Tibial artery (tissue), 4 donors: ENCODE measurements around the gene SLC33A1.

Experiments
- DNase-seq, 2 donors: peaks; one replicate each; pipeline ENCODE4 v3.0.0-alpha.2; 2019
- H3K27ac ChIP-seq, 2 donors: fragments of 200-600 bp; sonication (generic) in 1 of 2; 1 replicate in 1 of 2; 2 replicates in 1 of 2; pipeline ENCODE4 v1.5.1; 2018 to 2019; ENCODE audit warnings: mild to moderate bottlenecking in 1 of 2
- H3K27me3 ChIP-seq, 2 donors: fragments of 200-600 bp; sonication (generic) in 1 of 2; one replicate each; pipeline versions ENCODE4 v1.5.1 to v1.6.0; 2016 to 2019
- H3K36me3 ChIP-seq, 3 donors: fragments of 200-600 bp; sonication (generic) in 2 of 3; one replicate each; pipeline ENCODE4 v1.5.1; 2016 to 2019; ENCODE audit warnings: mild to moderate bottlenecking in 2 of 3
- H3K4me1 ChIP-seq, 4 donors: fragments of 200-600 bp; sonication (generic) in 2 of 4; 1 replicate in 3 of 4; 2 replicates in 1 of 4; pipeline ENCODE4 v1.5.1; 2016 to 2019
- H3K4me3 ChIP-seq, 2 donors: fragments of 200-600 bp; sonication (generic) in 1 of 2; 1 replicate in 1 of 2; 2 replicates in 1 of 2; pipeline ENCODE4 v1.5.1; 2018 to 2019; ENCODE audit warnings: mild to moderate bottlenecking in 2 of 2
- H3K9me3 ChIP-seq, 3 donors: fragments of 200-600 bp; sonication (generic) in 1 of 3; one replicate each; pipeline ENCODE4 v1.5.1; 2016 to 2019
- CTCF ChIP-seq, 2 experiments: fragments of 200-600 bp in 1 of 2; fragments of 450-650 bp in 1 of 2; IDR thresholded peaks; one replicate each; pipeline ENCODE4 v1.5.1; 2017 to 2019; ENCODE audit warnings: antibody characterized with exemption in 2 of 2, mild to moderate bottlenecking in 1 of 2, moderate library complexity in 1 of 2
- intact Hi-C: fragments of 100-400 bp; cut with DNase I; formaldehyde crosslinking; loops from one replicate; pipeline ENCODE4 v1.15.0; 2023; ENCODE audit warnings: low total_unique reads

The SLC33A1 gene

GRCh38 chr3:155854141-155854940, at the start of gene SLC33A1:
TSS of gene SLC33A1 (minus strand) at chr3:155854427. CDS start at chr3:155853997, 430 bp downstream.
- H3K27me3 ChIP-seq = no peaks in the 10 kb centered on the region
- peak in 1 of 2 experiments; percentile 5 for TF ChIP-seq CTCF (IDR thresholded peaks at IDR 0.05)
- peaks cover 0 to 46% (median 38%) of the 10 kb centered on the region in 4 donors for H3K4me1 ChIP-seq
- no peaks in the 10 kb centered on the region for H3K9me3 ChIP-seq
- no peaks in the 10 kb centered on the region for H3K36me3 ChIP-seq
- peak within 1 kb of the TSS; percentile 90 to 99 for H3K4me3 ChIP-seq
- peak within 1 kb of the TSS; percentile 93 to 95 for H3K27ac ChIP-seq
- intact Hi-C loops = no loop called here
- DNase-seq = peak; percentile 99 to 100

GRCh38 chr3:155895379-155895900, 41.2 kb upstream of the SLC33A1 start:
- DNase-seq = no peak
- no peak for TF ChIP-seq CTCF (IDR thresholded peaks at IDR 0.05)
- Histone ChIP-seq H3K4me3 (no peak overlapping the region), H3K9me3 (no peaks in the 10 kb centered on the region), H3K27me3 (no peaks in the 10 kb centered on the region), H3K27ac (no peak overlapping the region), H3K4me1 (peaks cover 0 to 9% (median 6%) of the 10 kb centered on the region in 4 donors), H3K36me3 (peaks cover 41 to 47% (median 44%) of the 10 kb centered on the region in 3 donors)
- intact Hi-C loops = no loop called here

GRCh38 chr3:155891321-155891720, 37.1 kb upstream of the SLC33A1 start:
- intact Hi-C loops = no loop called here
- no peaks in the 10 kb centered on the region for H3K27me3 ChIP-seq
- H3K4me1 ChIP-seq = peaks cover 0 to 23% (median 11%) of the 10 kb centered on the region in 4 donors
- H3K27ac ChIP-seq = no peak overlapping the region
- TF ChIP-seq CTCF (IDR thresholded peaks at IDR 0.05) = no peak
- no peak overlapping the region for H3K4me3 ChIP-seq
- H3K9me3 ChIP-seq = no peaks in the 10 kb centered on the region
- no peak for DNase-seq
- H3K36me3 ChIP-seq = peaks cover 18 to 21% (median 19%) of the 10 kb centered on the region in 3 donors

GRCh38 chr3:155890671-155891190, 36.5 kb upstream of the SLC33A1 start:
- Histone ChIP-seq H3K9me3 (no peaks in the 10 kb centered on the region), H3K36me3 (peaks cover 17 to 19% (median 18%) of the 10 kb centered on the region in 3 donors), H3K4me3 (no peak overlapping the region), H3K27ac (no peak overlapping the region), H3K4me1 (peaks cover 0 to 23% (median 11%) of the 10 kb centered on the region in 4 donors), H3K27me3 (no peaks in the 10 kb centered on the region)
- DNase-seq = no peak
- TF ChIP-seq CTCF (IDR thresholded peaks at IDR 0.05) = no peak
- intact Hi-C loops = no loop called here

- Histone ChIP-seq H3K36me3 (peaks cover 11 to 13% (median 11%) of the 10 kb centered on the region in 3 donors), H3K4me3 (no peak overlapping the region), H3K27me3 (no peaks in the 10 kb centered on the region), H3K9me3 (no peaks in the 10 kb centered on the region), H3K27ac (no peak overlapping the region), H3K4me1 (peaks cover 0 to 23% (median 11%) of the 10 kb centered on the region in 4 donors)
- TF ChIP-seq CTCF (IDR thresholded peaks at IDR 0.05) = no peak
- DNase-seq = no peak
- intact Hi-C loops = no loop called here
These were observed 35.7 kb upstream of the SLC33A1 start for GRCh38 chr3:155889952-155890351.
